ENCODE data around the gene NR1H4. TPM values are rescaled to one million over a fixed set of nuclear protein-coding genes. Genes with fewer than 3 reads are reported as not detected.

The NR1H4 gene
- total and polyA plus RNA-seq, 2 donors (not counting 1 experiment from before 2014, with no cell fraction given): not detected

DNA sequence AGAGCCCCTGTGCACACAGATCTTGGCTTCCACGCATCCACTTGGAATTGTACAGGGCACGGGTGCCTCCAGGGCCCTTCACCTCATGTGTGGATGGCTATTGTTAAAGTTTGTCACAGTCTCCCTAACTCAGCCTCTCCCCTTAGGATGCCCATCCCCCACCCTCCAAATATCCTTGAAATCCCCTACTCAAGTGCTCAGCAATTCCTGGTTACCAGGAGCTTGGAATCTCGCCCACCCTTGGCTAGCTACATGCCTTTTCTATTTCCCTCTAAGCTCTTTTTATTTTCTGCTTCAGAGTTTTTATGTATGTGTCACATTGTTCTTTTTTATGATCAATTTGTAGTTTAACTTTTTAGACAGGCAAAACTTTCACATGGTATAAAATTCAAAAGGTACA is 13.0 kb upstream of the NR1H4 start:
- WGBS (ENCODE audit: insufficient coverage): no CpG with 5 or more reads among the region's 3 CpGs
- intact Hi-C loops (cut with micrococcal nuclease): no loop called here

GRCh38 chr12:100461330-100461973 is 12.2 kb upstream of the NR1H4 start:
- ChIA-PET CTCF (no interaction called here), POLR2A (no interaction called here)
- H3K4me3 ChIP-seq (ENCODE audit: control extremely low read depth in 1 of 5, extremely low read depth in 1 of 5, insufficient read depth in 1 of 5, low read depth in 2 of 5, low read length in 4 of 5): no peak overlapping the region
- Mint-ChIP-seq H3K4me1 (no peaks in the 10 kb centered on the region), H3K27me3 (no peaks in the 10 kb centered on the region), H3K4me3 (no peak overlapping the region), H3K9me3 (ENCODE audit: insufficient read depth) (no peaks in the 10 kb centered on the region), H3K27ac (no peak overlapping the region)
- no peak for TF ChIP-seq CTCF (IDR thresholded peaks at IDR 0.05)
- TF ChIP-seq EZH2 (IDR thresholded peaks at IDR 0.05; ENCODE audit: borderline replicate concordance, insufficient read depth, low read depth, low read length, poor library complexity, severe bottlenecking): no peak
- H3K36me3 ChIP-seq (replicated peaks in 1 of 2; ENCODE audit: control extremely low read depth in 1 of 2, control insufficient read depth in 1 of 2, extremely low read depth in 1 of 2, insufficient read depth in 2 of 2, low read length in 1 of 2): no peaks in the 10 kb centered on the region
- intact Hi-C loops (cut with micrococcal nuclease): no loop called here
- no CpG with 5 or more reads among the region's 1 CpG for WGBS (ENCODE audit: insufficient coverage)
- no peak overlapping the region for H2AFZ ChIP-seq (ENCODE audit: insufficient read depth, low read depth, low read length, poor library complexity, severe bottlenecking)
- ATAC-seq (ENCODE audit: low read depth) (no peak), DNase-seq (no peak)
- no peaks in the 10 kb centered on the region for H3K4me1 ChIP-seq (ENCODE audit: control insufficient read depth in 2 of 2, insufficient read depth in 2 of 2, low read length in 2 of 2)
- no peak overlapping the region for H3K4me2 ChIP-seq (replicated peaks; ENCODE audit: low read depth, low read length, poor library complexity, severe bottlenecking)
- no peaks in the 10 kb centered on the region for H3K27me3 ChIP-seq (replicated peaks in 1 of 4; ENCODE audit: control extremely low read depth in 1 of 4, control insufficient read depth in 3 of 4, insufficient read depth in 4 of 4, low read length in 3 of 4)
- H4K20me1 ChIP-seq (ENCODE audit: control insufficient read depth, insufficient read depth, low read length, poor library complexity, severe bottlenecking): no peaks in the 10 kb centered on the region
- H3K79me2 ChIP-seq (ENCODE audit: control insufficient read depth, insufficient read depth, low read length): no peaks in the 10 kb centered on the region
- H3K9me3 ChIP-seq (ENCODE audit: control extremely low read depth in 1 of 3, control insufficient read depth in 2 of 3, insufficient read depth in 1 of 3, low read length in 2 of 3): no peaks in the 10 kb centered on the region
- no peak overlapping the region for H3K9ac ChIP-seq (ENCODE audit: low read length)
- no peak overlapping the region for H3K27ac ChIP-seq (ENCODE audit: low read length in 2 of 2)

More for the DNA sequence above, 13.0 kb upstream of the NR1H4 start:
- Histone ChIP-seq H3K9ac (ENCODE audit: low read length) (no peak overlapping the region), H2AFZ (ENCODE audit: insufficient read depth, low read depth, low read length, poor library complexity, severe bottlenecking) (no peak overlapping the region), H4K20me1 (ENCODE audit: control insufficient read depth, insufficient read depth, low read length, poor library complexity, severe bottlenecking) (no peaks in the 10 kb centered on the region), H3K9me3 (ENCODE audit: control extremely low read depth in 1 of 3, control insufficient read depth in 2 of 3, insufficient read depth in 1 of 3, low read length in 2 of 3) (no peaks in the 10 kb centered on the region), H3K36me3 (replicated peaks in 1 of 2; ENCODE audit: control extremely low read depth in 1 of 2, control insufficient read depth in 1 of 2, extremely low read depth in 1 of 2, insufficient read depth in 2 of 2, low read length in 1 of 2) (no peaks in the 10 kb centered on the region), H3K27me3 (replicated peaks in 1 of 4; ENCODE audit: control extremely low read depth in 1 of 4, control insufficient read depth in 3 of 4, insufficient read depth in 4 of 4, low read length in 3 of 4) (no peaks in the 10 kb centered on the region), H3K27ac (ENCODE audit: low read length in 2 of 2) (no peak overlapping the region), H3K4me2 (replicated peaks; ENCODE audit: low read depth, low read length, poor library complexity, severe bottlenecking) (no peak overlapping the region), H3K4me1 (ENCODE audit: control insufficient read depth in 2 of 2, insufficient read depth in 2 of 2, low read length in 2 of 2) (no peaks in the 10 kb centered on the region), H3K79me2 (ENCODE audit: control insufficient read depth, insufficient read depth, low read length) (no peaks in the 10 kb centered on the region), H3K4me3 (ENCODE audit: control extremely low read depth in 1 of 5, extremely low read depth in 1 of 5, insufficient read depth in 1 of 5, low read depth in 2 of 5, low read length in 4 of 5) (no peak overlapping the region)
- ATAC-seq (ENCODE audit: low read depth): no peak
- Mint-ChIP-seq H3K27ac (no peak overlapping the region), H3K9me3 (ENCODE audit: insufficient read depth) (no peaks in the 10 kb centered on the region), H3K27me3 (no peaks in the 10 kb centered on the region), H3K4me3 (no peak overlapping the region), H3K4me1 (no peaks in the 10 kb centered on the region)
- DNase-seq: no peak
- POLR2A ChIA-PET: no interaction called here
- TF ChIP-seq EZH2 (IDR thresholded peaks at IDR 0.05; ENCODE audit: borderline replicate concordance, insufficient read depth, low read depth, low read length, poor library complexity, severe bottlenecking): no peak
- TF ChIP-seq CTCF (IDR thresholded peaks at IDR 0.05): no peak
- CTCF ChIA-PET: no interaction called here
